Esophagus (tissue), 2 donors: ENCODE results near the gene BANK1. TPM values are rescaled to one million over a fixed set of nuclear protein-coding genes. Genes with fewer than 3 reads are reported as not detected.

Experiments used
- H3K27ac ChIP-seq, 2 donors: one replicate each; pipeline ENCODE4 v1.5.1; 2013; ENCODE audit warnings: low read depth in 2 of 2, mild to moderate bottlenecking in 2 of 2, inconsistent platforms in 1 of 2, low read length in 1 of 2, moderate library complexity in 1 of 2
- H3K27me3 ChIP-seq, 2 donors: one replicate each; pipeline ENCODE4 v1.6.1; 2013; ENCODE audit warnings: low read length in 2 of 2, control low read depth in 1 of 2, mild to moderate bottlenecking in 1 of 2; ENCODE audit not compliant: insufficient read depth in 2 of 2, control insufficient read depth in 1 of 2
- H3K36me3 ChIP-seq, 2 donors: one replicate each; pipeline ENCODE4 v1.6.1; 2013; ENCODE audit warnings: low read length in 1 of 2; ENCODE audit not compliant: control insufficient read depth in 2 of 2, insufficient read depth in 2 of 2
- H3K4me1 ChIP-seq, 2 donors: one replicate each; pipeline ENCODE4 v1.6.1; 2013; ENCODE audit warnings: low read length in 1 of 2; ENCODE audit not compliant: control insufficient read depth in 2 of 2, insufficient read depth in 2 of 2
- H3K4me3 ChIP-seq, 2 donors: one replicate each; pipeline ENCODE4 v1.5.1; 2013; ENCODE audit warnings: low read length in 2 of 2, mild to moderate bottlenecking in 2 of 2, low read depth in 1 of 2, moderate library complexity in 1 of 2
- H3K9me3 ChIP-seq, 2 donors: one replicate each; pipeline ENCODE4 v1.6.1; 2013; ENCODE audit warnings: mild to moderate bottlenecking in 2 of 2, low read depth in 1 of 2, low read length in 1 of 2, moderate library complexity in 1 of 2; ENCODE audit not compliant: control insufficient read depth in 2 of 2, insufficient read depth in 1 of 2
- WGBS, 2 donors: extraction: QIAGEN DNeasy Blood & Tissue Kit; methylation state at CpG; one replicate each; pipeline ENCODE4 v1.1.7; 2013; 5-methylcytosine and 5-hydroxymethylcytosine counted together
- polyA plus RNA-seq, 2 donors: library from polyadenylated mRNA; stranded (reverse); fragments of 200-250 nt; gene quantifications; one replicate each; pipeline ENCODE4 v1.2.3, GENCODE V29; 2013
- donor health status: healthy with polysubstance abuse.
- donor health status: Bipolar disorder and iron deficiency.

The BANK1 gene
- polyA plus RNA-seq, 2 donors = 0.16 to 0.39 TPM

DNA sequence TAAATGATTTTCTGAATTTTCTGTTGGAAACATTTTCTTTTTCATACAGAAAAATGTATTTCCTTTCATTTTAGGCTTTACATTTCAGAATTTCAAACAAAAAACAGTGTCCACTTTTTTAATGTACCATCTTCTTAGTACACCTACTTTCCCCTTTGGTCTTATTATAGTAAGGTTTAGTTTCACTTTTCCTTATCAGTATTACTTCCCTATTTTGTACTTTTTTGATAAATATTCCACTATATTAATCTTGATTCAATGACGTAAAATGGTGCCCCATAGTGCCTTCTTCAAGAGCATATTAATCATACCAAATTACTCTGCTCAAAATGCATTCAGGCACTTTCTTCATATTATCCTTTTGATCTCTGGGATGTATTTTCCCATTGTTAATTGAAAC is 52.5 kb downstream of the BANK1 start:
- Histone ChIP-seq H3K36me3 (no peaks in the 10 kb centered on the region), H3K27me3 (no peaks in the 10 kb centered on the region), H3K9me3 (no peaks in the 10 kb centered on the region), H3K4me3 (no peak overlapping the region), H3K27ac (no peak overlapping the region), H3K4me1 (no peaks in the 10 kb centered on the region)
- 70 to 73% methylated on average over 1 of the region's 1 CpG for WGBS, 2 donors

DNA sequence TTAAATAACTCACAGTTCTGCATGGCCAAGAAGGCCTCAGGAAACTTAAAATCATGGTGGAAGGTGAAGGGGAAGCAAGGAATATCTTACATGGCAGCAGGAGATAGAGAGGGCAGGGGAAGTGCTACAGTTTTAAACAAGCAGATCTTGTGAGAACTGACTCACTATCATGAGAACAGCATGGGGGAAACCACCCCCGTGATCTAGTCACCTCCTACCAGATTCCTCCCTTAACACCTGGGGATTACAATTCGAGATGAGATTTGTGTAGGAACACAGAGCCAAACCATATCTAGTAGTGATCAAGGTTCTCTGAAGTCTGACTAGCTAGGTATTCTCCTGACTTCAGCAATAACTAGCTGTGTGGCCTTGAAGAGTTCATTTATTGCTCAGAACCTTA is 56.0 kb downstream of the BANK1 start:
- Histone ChIP-seq H3K27me3 (no peaks in the 10 kb centered on the region), H3K36me3 (no peaks in the 10 kb centered on the region), H3K4me3 (no peak overlapping the region), H3K4me1 (no peaks in the 10 kb centered on the region), H3K27ac (no peak overlapping the region), H3K9me3 (no peaks in the 10 kb centered on the region)
- 70 to 85% methylated on average over 2 of the region's 2 CpGs for WGBS, 2 donors

DNA sequence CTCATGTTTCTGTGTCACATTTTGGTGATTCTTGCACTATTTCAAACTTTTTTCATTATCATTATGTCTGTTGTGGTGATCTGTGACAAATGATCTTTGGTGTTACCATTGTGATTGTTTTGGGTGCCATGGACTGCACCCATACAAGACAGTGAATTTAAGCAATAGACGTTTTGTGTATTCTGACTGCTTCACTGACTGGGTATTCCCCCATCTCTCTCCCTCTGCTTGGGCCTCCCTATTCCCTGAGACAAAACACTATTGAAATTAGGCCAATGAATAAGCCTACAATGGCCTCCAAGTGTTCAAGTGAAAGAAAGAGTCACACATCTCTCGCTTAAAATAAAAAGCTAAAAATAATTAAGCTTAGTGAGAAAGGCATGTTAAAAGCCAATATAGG is 60.2 kb downstream of the BANK1 start:
- Histone ChIP-seq H3K9me3 (no peaks in the 10 kb centered on the region), H3K4me1 (no peaks in the 10 kb centered on the region), H3K27me3 (no peaks in the 10 kb centered on the region), H3K36me3 (no peaks in the 10 kb centered on the region), H3K4me3 (no peak overlapping the region), H3K27ac (no peak overlapping the region)
- 41 to 72% methylated on average over 2 of the region's 2 CpGs for WGBS, 2 donors

GRCh38 chr4:101851672-101852071 is 61.1 kb downstream of the BANK1 start:
- Histone ChIP-seq H3K9me3 (no peaks in the 10 kb centered on the region), H3K36me3 (no peaks in the 10 kb centered on the region), H3K27ac (no peak overlapping the region), H3K4me1 (no peaks in the 10 kb centered on the region), H3K4me3 (no peak overlapping the region), H3K27me3 (no peaks in the 10 kb centered on the region)
- WGBS, 2 donors = 38 to 47% methylated on average over 3 of the region's 3 CpGs

DNA sequence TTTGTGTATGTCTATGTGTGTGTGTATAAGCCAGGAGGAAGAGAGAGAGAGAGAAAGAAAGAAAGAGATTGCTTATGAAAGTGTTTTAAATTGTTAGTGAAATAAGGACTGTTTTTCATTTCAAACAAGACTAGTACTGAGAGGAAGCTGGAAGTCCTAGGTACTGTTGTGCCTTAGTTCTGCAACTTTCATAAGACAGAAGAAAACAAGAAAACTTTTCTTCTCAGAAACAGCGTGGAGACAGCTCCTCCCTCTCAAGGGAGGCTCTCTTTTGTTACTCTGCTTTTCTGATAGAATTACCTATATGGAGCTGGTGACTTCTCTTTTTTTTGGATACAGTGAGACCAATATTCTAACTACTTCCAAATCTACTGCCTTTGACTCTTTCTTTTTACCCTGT is 62.5 kb downstream of the BANK1 start:
- Histone ChIP-seq H3K36me3 (no peaks in the 10 kb centered on the region), H3K4me1 (no peaks in the 10 kb centered on the region), H3K27me3 (no peaks in the 10 kb centered on the region), H3K9me3 (no peaks in the 10 kb centered on the region), H3K27ac (no peak overlapping the region), H3K4me3 (no peak overlapping the region)
- 59 to 61% methylated on average over 1 of the region's 1 CpG for WGBS, 2 donors

DNA sequence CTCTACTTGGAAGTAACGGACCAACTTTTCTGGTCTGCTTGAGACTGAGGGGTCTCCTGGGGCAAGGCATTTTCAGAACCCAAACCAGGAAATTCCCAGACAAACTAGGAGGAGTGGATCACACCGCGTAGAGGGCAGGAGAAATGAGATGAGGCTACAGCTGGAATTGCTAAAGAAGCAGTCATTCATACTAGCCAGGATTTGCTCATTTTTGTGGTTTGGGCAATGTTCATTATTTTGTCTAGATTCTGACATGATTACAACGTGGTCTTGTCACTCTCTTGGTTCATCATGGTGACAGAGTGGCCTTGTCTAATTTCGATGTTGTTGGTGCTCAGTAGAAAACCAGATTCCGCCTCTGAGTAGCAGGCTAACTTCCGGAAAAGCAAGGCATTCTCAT is 63.2 kb downstream of the BANK1 start:
- Histone ChIP-seq H3K27me3 (no peaks in the 10 kb centered on the region), H3K27ac (no peak overlapping the region), H3K4me3 (no peak overlapping the region), H3K4me1 (no peaks in the 10 kb centered on the region), H3K36me3 (no peaks in the 10 kb centered on the region), H3K9me3 (no peaks in the 10 kb centered on the region)
- WGBS, 2 donors = 75 to 76% methylated on average over 7 of the region's 7 CpGs

DNA sequence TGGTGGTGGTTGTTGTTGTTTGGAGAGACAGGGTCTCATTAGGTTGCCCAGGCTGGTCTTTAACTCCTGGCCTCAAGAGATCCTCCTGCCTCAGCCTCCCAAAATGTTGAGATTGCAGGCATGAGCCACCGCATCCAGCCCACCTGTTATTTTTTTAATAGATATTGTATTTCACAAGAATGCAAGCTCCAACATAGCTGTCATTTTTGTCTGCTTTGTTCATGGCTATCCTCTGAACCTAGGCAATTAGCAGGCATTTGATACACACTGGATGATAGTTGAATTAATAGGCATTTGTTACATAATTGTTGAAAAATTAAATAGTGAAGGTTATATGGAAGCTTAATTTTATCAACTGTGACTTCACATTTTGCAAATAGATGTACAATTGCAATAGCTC is 64.7 kb downstream of the BANK1 start:
- Histone ChIP-seq H3K9me3 (no peaks in the 10 kb centered on the region), H3K27me3 (no peaks in the 10 kb centered on the region), H3K27ac (no peak overlapping the region), H3K4me1 (no peaks in the 10 kb centered on the region), H3K4me3 (no peak overlapping the region), H3K36me3 (no peaks in the 10 kb centered on the region)
- 100% methylated on average over 1 of the region's 1 CpG for WGBS, 2 donors

GRCh38 chr4:101856149-101856548 is 65.6 kb downstream of the BANK1 start:
- 75 to 76% methylated on average over 2 of the region's 2 CpGs for WGBS, 2 donors
- Histone ChIP-seq H3K36me3 (no peaks in the 10 kb centered on the region), H3K27ac (no peak overlapping the region), H3K9me3 (no peaks in the 10 kb centered on the region), H3K27me3 (no peaks in the 10 kb centered on the region), H3K4me1 (no peaks in the 10 kb centered on the region), H3K4me3 (no peak overlapping the region)

- H3K4me3 ChIP-seq = no peak overlapping the region
- H3K4me1 ChIP-seq = no peaks in the 10 kb centered on the region
- no peaks in the 10 kb centered on the region for H3K36me3 ChIP-seq
- H3K27me3 ChIP-seq = no peaks in the 10 kb centered on the region
- WGBS, 2 donors = 96 to 98% methylated on average over 2 of the region's 2 CpGs
- H3K9me3 ChIP-seq = no peaks in the 10 kb centered on the region
- no peak overlapping the region for H3K27ac ChIP-seq
Observed at GRCh38 chr4:101857176-101857575, 66.6 kb downstream of the BANK1 start.

- no peaks in the 10 kb centered on the region for H3K36me3 ChIP-seq
- H3K9me3 ChIP-seq = no peaks in the 10 kb centered on the region
- H3K4me3 ChIP-seq = no peak overlapping the region
- no peaks in the 10 kb centered on the region for H3K27me3 ChIP-seq
- no peaks in the 10 kb centered on the region for H3K4me1 ChIP-seq
- no peak overlapping the region for H3K27ac ChIP-seq
- 71 to 78% methylated on average over 4 of the region's 4 CpGs for WGBS, 2 donors
Observed at GRCh38 chr4:101858641-101859040, 68.1 kb downstream of the BANK1 start.
